K562 (cell line): Measurements from ENCODE around the gene RMI1. TPM values are rescaled to one million over a fixed set of nuclear protein-coding genes. Genes with fewer than 3 reads are reported as not detected.

Source experiments
- AFF4 ChIP-seq: sonication (generic); formaldehyde crosslinking; IDR thresholded peaks from 2 replicates; pipeline ENCODE4 v1.8.0; 2023; ENCODE audit warnings: mild to moderate bottlenecking, missing genetic modification reagents
- EGR1 ChIP-seq: fragments of 450-650 bp; conservative IDR thresholded peaks from 2 replicates; pipeline ENCODE4 v1.6.1; 2017; ENCODE audit warnings: mild to moderate bottlenecking
- ETS2 ChIP-seq: IDR thresholded peaks from 2 replicates; pipeline ENCODE4 v1.6.1; 2016; ENCODE audit warnings: borderline replicate concordance, missing genetic modification characterization, mild to moderate bottlenecking, moderate library complexity, missing compliant biosample characterization; ENCODE audit not compliant: poor library complexity, severe bottlenecking
- HDAC1 ChIP-seq, 2 experiments: fragments of 450-650 bp; IDR thresholded peaks; 2 replicates each; pipeline ENCODE4 v1.6.1; 2016 to 2017; ENCODE audit warnings: inconsistent platforms in 1 of 2, mild to moderate bottlenecking in 1 of 2, moderate library complexity in 1 of 2
- HNRNPH1 ChIP-seq: fragments of 200-400 bp; formaldehyde crosslinking; optimal IDR thresholded peaks from 2 replicates; pipeline ENCODE3; 2017; ENCODE audit warnings: low read depth, mild to moderate bottlenecking, low read length, moderate library complexity
- KHSRP ChIP-seq: fragments of 450-650 bp; IDR thresholded peaks from 2 replicates; pipeline ENCODE4 v1.6.1; 2017
- MGA ChIP-seq: fragments of 450-650 bp; IDR thresholded peaks from 2 replicates; pipeline ENCODE4 v1.6.1; 2016; ENCODE audit warnings: mild to moderate bottlenecking, moderate library complexity
- NBN ChIP-seq: fragments of 450-650 bp; IDR thresholded peaks from 2 replicates; pipeline ENCODE4 v1.6.1; 2016; ENCODE audit warnings: low read depth, mild to moderate bottlenecking
- NEUROD1 ChIP-seq: fragments of 150-350 bp; IDR thresholded peaks from 2 replicates; pipeline ENCODE4 v1.6.1; 2014; ENCODE audit warnings: borderline replicate concordance, low read length, low read depth; ENCODE audit not compliant: partially characterized antibody
- POLR2A ChIP-seq: fragments of 450-650 bp; conservative IDR thresholded peaks from 2 replicates; pipeline ENCODE4 v1.6.1; 2016
- SAP30 ChIP-seq: fragments of 200-600 bp; sonication (generic); IDR thresholded peaks from 2 replicates; pipeline ENCODE4 v1.6.1; 2012; ENCODE audit warnings: borderline replicate concordance, low read depth, mild to moderate bottlenecking, moderate library complexity, low read length, control low read depth, inconsistent platforms; ENCODE audit not compliant: insufficient read depth, poor library complexity, severe bottlenecking
- TRIM28 ChIP-seq: fragments of 450-650 bp; IDR thresholded peaks from 2 replicates; pipeline ENCODE4 v1.6.1; 2017
- ZNF551 ChIP-seq: fragments of 250-450 bp; sonication (Bioruptor Pico); IDR thresholded peaks from 2 replicates; pipeline ENCODE4 v1.5.0; 2021; ENCODE audit warnings: mild to moderate bottlenecking, moderate library complexity
- polyA plus RNA-seq, 8 experiments: library from polyadenylated mRNA; depleted of rRNA in 4 of 8; stranded (reverse) in 5 of 8; unstranded in 3 of 8; fragments of >200 nt; fragmentation: Nextera tagmentation in 2 of 8; fragmentation: Illumina TruSeq in 1 of 8; extraction: Ambion mirVana in 2 of 8; extraction: Trizol in 1 of 8; gene quantifications; 2 replicates each; pipeline versions ENCODE4 v1.2.1 to v1.2.3, GENCODE V29; 2011 to 2014; ENCODE audit warnings: inconsistent platforms in 1 of 8, missing spikeins in 1 of 8
- total RNA-seq, 7 experiments: library from RNA; depleted of rRNA in 6 of 7; stranded (reverse); fragments of >200 nt in 6 of 7; fragmentation: Illumina TruSeq in 2 of 7; extraction: Trizol in 2 of 7; gene quantifications; 2 replicates each; pipeline versions ENCODE4 v1.2.1 to v1.2.3, GENCODE V29; 2011 to 2021; ENCODE audit warnings: low replicate concordance in 1 of 7

Gene RMI1
- total and polyA plus RNA-seq, 9 of the 15 experiments (the other 6 are each of a cell fraction or from before 2014, with no cell fraction given), result 3.0 to 17.4 (median 10.6) TPM

- TF ChIP-seq MGA, result peak; percentile 84
- TF ChIP-seq HNRNPH1, result no peak
- TF ChIP-seq NEUROD1, result no peak
- TF ChIP-seq ETS2 (tag), result no peak
- TF ChIP-seq KHSRP, result no peak
- TF ChIP-seq SAP30, result no peak
- peak in 1 of 2 experiments; percentile 64; a peak in 2 of 4 replicates for TF ChIP-seq HDAC1 (IDR thresholded peaks at IDR 0.05)
- TF ChIP-seq NBN, result peak; percentile 84; the same call in 1 of the 2 replicates
- TF ChIP-seq POLR2A, result 0 out of 2 replicates have a peak, but pooled peaks have one; percentile 30
- no peak for TF ChIP-seq ZNF551 (CRISPR knock-in tag)
- TF ChIP-seq EGR1, result peak; percentile 20; the same call in 1 of the 2 replicates
- TF ChIP-seq TRIM28, result peak; percentile 78
- TF ChIP-seq AFF4, result no peak
Measured at GRCh38 chr9:83986765-83987401, 6.3 kb downstream of the RMI1 start (continued).
